ENCODE results near the gene KLHL17.
"Not testable (repeated sequence)": the region's sequence is repeated elsewhere in the genome, so short reads cannot be mapped to it uniquely, and the experiment has no call there.

The KLHL17 gene

DNA sequence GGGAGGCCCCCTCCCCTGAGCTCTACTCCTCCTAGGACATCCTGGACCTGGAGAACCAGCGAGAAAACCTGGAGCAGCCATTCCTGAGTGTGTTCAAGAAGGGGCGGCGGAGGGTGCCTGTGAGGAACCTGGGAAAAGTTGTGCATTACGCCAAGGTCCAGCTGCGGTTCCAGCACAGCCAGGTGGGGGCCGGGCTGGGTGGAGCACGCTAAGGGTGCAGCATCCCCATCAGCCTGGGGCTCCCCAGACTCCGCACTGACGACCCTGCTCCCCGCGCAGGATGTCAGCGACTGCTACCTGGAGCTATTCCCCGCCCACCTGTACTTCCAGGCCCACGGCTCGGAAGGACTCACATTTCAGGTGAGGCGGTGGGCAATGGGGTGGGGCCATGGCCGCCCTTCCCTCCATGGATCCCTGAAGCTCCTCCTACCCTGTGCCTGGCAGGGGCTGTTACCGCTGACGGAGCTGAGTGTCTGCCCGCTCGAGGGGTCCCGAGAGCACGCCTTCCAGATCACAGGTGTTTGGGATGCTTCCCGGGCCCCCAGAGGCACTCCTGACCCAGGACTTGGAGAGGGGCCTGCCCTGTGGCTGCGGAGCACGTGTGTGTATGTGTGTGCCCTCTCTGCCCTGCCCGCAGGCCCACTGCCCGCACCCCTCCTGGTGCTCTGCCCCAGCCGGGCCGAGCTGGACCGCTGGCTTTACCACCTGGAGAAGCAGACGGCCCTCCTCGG is 10.0 kb downstream of the KLHL17 start:
- DNase-seq, result no peak

DNA sequence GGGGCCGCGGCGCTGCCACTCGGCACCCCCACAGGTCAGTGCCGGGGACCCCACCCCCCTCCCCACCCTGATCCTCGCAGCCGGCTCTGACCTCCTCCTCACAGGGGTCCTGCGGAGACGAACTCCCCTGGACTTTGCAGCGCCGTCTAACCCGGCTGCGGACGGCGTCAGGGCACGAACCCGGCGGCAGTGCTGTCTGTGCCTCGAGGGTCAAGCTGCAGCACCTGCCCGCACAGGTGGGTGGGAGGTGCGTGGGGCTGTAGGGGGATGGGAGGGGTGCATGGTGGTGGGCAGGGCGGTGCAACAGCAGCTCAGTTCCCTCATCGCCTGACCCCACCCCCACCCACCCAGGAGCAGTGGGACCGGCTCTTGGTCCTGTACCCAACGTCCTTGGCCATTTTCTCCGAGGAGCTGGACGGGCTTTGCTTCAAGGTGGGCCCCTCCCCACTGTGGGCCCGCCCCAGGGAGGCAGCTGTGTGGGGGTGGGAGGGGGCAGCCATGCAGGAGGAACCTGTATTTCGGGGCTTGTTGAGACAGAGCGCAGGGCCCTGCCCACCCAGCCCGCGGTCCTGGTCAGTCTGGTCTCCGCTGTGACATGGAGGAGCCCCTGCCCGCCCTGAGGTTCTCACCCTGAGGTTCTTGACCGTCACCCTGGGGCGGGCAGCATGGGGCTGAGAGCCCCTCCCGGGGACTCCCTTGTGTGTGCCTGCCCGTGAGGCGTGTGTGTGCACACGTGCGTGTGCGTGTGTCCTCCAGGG is 10.8 kb downstream of the KLHL17 start:
- no peak for DNase-seq

DNA sequence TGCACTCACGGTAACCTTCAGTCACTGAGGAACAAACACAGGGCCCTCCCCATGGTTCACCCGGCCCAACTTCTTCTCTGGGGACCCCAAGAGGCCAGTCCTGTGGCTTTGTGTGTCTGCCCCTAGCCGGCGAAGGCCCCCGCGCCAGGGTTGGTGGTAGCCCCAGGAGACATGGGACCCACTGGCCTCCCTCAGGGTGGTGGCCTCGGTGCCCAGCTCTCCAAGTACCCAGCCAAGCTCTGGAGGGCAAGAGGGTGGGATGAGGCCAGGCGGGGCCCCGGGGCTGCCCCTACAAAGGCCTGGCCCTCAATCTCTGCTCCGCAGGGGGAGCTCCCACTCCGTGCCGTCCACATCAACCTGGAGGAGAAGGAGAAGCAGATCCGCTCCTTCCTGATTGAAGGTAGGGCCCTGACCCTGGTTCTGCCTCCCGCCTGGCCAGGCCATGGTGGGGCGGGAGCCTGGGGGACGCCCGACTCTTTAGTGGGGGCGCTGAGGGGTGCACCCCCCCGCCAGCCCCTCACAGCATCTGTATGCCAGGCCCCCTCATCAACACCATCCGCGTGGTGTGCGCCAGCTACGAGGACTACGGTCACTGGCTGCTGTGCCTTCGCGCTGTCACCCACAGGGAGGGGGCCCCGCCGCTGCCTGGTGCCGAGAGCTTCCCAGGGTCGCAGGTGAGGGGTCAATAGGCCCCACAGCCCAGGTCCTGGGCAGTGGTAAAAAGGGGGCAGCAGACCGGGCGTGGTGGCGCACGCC is 11.5 kb downstream of the KLHL17 start:
- DNase-seq, result no peak

DNA sequence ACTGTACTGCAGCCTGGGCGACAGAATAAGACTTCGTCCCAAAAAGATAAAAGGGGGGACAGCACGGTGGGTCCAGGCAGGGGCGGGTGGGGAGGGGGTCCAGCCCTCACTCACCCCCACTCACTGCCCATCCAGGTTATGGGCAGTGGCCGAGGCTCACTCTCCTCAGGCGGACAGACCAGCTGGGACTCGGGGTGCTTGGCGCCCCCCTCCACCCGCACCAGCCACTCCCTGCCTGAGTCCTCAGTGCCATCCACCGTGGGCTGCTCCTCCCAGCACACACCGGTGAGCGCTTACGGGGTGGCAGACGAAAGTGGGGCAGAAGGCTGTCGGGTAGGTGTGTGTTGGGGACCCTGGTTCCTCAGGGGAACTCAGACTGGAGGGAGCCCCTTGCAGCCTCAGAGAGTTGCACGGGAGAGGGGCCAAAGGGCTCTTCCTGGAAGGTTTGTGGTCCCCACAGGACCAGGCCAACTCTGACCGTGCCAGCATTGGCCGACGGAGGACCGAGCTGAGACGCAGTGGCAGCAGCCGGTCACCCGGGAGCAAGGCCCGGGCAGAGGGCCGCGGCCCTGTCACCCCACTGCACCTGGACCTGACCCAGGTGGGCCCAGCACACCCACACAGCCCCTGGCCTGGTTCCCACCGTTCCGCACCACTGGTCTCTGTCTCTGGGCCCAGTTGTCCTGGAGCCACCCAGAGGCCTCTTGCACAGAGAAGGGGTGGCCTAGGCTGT is 12.5 kb downstream of the KLHL17 start:
- DNase-seq, result no peak

DNA sequence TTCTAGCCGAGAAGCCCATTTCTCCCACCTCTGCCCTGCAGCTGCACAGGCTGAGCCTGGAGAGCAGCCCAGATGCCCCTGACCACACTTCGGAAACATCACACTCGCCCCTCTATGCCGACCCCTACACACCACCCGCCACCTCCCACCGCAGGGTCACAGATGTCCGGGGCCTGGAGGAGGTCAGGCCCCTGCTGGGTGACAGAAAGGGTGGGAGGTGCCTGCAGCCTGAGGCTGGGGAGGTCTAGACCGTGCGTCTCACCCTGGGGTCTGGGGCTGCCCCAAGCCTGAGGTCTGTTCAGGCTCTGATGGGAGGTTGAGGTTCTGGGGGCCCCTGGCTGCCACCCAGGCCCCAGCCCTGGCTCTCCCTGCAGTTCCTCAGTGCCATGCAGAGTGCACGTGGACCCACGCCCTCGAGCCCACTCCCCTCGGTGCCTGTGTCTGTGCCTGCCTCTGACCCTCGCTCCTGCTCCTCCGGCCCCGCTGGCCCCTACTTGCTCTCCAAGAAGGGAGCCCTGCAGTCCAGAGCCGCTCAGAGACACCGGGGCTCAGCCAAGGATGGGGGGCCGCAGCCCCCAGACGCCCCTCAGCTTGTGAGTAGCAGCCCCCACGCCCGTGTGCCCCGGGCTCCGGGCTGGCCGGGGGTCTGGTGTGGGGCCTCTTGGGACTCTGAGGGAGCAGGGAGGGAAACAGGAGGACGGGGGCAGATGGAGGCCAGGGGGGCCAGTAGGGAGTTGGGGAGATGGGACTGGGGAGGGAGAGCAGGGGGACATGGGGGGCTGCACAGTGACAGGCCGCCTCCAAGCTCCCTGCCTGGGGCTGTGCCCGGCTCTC is 13.3 kb downstream of the KLHL17 start:
- DNase-seq, result no peak

DNA sequence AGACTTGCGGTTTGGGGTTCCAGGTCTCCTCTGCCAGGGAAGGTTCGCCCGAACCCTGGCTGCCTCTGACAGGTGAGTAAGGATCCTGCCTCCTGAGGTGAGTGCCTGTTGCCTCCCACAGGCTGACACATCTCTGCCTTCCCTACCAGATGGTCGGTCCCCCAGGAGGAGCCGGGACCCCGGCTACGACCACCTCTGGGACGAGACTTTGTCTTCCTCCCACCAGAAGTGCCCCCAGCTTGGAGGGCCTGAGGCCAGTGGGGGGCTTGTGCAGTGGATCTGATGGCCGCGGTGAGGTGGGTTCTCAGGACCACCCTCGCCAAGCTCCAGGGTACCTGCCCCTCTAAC is 13.9 kb downstream of the KLHL17 start:
- DNase-seq, result no peak

DNA sequence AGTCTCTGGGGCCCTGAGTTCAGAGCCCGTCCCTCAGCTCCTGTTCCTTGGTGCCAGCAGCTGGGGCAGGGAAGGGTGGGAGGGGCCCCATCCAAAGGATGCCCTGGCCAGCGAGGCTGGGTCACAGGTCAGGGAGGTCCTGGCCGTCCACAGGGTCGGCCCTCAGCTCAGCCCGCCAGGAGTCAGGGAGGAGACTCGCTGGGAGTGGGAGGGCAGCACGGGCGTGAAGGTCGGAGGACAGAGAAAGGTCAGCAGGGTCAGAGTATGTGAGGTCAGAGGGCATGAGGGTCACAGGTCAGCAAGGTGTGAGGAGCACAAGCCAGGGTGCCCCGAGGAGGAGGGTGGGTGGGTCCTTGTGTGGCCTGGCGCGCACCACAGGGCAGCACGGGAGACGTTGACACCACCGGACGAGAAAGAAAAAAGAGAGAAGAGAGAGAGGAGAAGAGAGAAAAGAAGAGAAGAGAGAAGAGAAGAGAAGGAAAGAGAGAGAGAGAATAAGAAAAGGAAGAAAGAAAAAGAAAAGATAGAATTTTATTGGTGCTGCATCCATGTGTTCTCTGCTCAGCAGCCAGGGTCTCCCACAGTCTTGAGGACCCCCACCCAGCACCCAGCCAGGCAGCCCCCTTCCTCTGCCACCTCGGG is 14.4 kb downstream of the KLHL17 start:
- DNase-seq, result no peak

DNA sequence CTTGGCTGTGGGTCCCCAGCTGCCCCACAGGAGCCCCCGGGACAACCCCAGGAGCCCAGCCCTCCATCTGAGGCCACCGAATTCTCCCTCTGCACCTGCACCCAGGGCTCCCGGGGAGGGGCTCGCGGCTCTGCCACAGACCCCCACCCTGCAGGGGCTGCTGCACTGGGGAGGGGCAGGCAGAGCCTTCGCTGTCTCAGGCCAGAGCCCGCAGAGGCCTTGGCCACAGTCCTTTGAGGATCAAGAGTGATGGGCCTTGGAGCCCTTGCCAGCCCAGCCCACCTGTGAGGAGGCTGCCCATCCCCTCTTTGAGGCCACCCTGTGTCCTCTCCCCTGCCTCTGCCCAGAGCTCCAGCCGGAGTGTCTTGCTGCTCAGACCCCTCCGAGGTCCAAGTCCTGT is 15.0 kb downstream of the KLHL17 start:
- no peak for DNase-seq

DNA sequence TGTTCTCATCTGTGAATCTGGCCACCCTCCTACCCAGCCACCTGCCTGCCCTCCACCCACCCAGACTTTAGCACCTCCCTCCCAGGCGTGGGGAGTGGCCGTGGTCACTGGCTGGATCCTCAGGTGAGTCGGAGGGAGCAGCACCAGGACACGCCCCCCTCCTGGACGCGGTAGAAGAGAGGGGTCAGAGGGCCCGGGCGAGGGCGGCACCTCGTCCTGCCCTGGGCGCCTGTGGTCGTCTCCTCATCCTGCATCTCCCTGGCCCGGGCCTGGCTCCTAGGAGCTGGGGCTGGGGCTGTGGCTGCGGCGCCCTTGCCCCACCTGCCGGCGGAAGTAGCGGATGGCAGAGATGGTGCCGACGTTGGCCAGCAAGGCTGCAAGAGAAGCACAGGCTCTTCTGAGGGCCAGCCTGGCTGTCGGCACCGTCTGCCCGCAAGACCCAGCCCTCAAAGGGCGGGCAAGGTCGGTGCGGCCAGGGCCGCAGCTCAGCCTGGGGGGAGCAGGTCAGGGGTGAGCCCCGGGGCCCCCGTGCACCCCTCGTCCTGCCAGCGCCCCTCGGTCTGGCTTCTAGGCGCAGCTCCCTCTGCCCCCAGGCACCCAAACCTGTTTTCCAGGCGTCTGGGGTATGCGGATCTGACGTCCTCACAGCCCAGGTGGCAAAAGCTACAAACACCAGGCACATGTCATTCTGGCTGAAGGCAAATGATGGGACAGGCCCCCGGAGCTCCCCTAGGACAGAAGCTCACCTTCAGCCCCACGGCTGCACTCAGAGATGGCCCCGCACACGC is 15.7 kb downstream of the KLHL17 start:
- DNase-seq, result no peak

DNA sequence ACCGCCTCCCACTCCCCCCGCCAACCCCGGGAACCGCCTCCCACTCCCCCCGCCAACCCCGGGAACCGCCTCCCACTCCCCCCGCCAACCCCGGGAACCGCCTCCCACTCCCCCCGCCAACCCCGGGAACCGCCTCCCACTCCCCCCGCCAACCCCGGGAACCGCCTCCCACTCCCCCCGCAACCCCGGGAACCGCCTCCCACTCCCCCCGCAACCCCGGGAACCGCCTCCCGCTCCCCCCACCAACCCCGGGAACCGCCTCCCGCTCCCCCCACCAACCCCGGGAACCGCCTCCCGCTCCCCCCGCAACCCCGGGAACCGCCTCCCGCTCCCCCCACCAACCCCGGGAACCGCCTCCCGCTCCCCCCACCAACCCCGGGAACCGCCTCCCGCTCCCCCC is 16.4 kb downstream of the KLHL17 start:
- DNase-seq, result not testable (repeated sequence)

DNA sequence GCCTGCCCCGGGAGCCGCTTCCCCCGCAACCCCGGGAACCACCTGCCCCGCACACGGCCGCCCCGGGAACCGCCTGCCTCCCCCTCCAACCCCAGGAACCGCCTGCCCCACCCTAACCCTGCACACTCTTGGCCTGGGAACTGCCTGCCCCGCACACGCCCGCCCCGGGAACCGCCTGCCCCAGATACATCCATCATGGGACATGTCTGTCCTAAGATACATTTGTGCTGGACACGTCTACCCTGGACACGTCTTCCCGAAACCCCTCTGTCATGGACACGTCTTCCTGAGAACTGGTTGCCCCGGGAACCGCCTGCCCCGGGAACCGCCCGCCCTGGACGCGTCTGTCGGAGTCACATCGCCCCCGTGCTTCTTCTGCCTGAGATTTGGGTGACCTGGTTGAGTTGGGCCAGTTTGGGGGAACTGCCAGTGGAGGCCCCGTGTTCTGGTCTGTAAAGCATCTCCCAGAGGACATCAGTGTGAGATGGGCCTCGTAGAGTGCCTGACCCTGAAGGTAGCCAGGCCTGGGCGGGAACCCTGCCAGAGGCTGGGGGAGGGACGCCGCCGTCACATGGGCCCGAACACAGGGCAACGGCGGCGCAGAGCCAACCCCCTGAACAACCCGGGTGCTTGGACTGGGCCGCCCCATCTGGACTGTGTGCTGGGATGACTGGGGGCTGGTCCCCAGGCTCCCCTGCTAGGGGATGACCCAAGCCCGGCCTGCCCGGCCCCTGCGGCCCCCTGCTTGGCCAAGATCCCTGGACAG is 17.9 kb downstream of the KLHL17 start:
- DNase-seq, result no peak

DNA sequence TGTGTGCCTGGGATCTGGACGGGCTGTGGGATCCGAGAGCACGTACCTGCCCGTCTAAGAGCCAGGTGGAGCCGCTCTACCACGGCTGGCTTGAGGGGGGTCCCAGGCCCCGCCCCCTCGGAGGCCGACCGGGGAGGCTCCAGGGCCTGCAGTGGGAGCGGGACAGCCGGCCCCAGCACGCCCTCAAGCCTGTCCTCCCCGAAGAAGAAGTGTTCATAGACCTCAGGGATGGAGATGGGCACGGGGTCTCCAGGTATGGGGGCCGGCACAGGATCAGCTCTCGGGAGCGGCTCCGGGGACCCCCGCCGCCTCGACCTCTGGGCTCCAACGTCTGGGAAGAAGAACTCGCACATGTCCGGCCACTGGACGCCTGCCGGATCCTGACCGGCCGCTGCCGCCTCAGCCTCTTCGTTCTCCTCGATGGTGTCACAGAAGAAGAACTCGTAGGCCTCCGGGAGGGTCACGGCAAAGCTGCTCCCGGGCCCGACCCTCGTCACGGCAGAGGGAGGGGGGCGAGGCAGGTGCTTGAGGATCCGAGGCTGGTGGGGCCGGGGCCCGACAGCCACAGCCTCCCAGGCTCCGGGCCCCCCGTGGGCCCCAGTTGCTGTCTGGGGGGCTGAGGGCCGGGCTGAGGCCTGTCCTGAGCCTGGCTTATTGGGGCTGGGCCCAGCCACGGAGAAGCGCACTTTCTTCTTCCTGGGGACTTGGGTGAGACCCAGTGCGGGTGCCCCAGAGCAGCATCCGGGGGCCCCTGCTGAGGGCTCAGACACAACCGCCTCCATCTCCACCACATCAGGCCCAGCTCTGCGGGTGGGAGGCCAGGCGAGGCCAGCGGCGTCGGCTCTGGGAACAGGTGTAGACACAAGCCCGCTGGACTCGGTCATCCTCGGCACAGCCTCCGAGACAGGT is 18.7 kb downstream of the KLHL17 start:
- no peak for DNase-seq

DNA sequence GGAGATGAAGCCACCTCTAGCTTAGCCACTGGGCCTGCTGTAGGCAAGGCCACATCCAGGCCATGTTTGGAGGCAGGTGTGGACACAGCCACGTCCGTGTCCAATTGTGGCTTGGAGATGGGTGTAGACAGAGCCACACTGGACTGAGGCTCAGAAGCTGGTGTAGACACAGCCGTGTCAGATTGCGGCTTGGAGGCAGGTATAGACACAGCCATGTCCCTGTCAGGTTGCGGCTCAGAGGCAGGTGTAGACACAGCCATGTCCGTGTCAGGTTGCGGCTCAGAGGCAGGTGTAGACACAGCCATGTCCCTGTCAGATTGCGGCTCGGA is 19.3 kb downstream of the KLHL17 start:
- no peak for DNase-seq

DNA sequence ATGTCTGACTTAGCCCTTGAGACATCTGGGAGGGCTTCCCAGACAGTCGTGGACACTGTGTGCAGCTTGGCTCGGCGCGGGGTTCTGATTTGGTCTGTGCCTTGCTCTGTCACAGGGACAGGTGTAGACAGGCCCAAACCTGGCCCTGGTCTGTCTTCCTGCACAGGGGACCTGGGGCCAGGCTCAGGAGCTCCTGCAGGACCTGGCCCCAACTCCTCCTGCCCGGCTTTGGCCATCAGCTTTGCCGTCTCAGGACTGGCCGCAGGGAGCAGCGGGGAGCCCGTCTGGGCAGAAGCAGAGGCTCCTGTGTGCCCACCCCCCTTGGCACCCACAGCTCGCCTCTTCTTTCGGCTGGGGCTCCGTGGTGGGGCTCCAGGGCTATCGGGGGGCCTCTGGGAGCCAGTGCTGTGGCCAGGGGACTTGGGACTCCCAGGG is 19.8 kb downstream of the KLHL17 start:
- DNase-seq, result no peak

DNA sequence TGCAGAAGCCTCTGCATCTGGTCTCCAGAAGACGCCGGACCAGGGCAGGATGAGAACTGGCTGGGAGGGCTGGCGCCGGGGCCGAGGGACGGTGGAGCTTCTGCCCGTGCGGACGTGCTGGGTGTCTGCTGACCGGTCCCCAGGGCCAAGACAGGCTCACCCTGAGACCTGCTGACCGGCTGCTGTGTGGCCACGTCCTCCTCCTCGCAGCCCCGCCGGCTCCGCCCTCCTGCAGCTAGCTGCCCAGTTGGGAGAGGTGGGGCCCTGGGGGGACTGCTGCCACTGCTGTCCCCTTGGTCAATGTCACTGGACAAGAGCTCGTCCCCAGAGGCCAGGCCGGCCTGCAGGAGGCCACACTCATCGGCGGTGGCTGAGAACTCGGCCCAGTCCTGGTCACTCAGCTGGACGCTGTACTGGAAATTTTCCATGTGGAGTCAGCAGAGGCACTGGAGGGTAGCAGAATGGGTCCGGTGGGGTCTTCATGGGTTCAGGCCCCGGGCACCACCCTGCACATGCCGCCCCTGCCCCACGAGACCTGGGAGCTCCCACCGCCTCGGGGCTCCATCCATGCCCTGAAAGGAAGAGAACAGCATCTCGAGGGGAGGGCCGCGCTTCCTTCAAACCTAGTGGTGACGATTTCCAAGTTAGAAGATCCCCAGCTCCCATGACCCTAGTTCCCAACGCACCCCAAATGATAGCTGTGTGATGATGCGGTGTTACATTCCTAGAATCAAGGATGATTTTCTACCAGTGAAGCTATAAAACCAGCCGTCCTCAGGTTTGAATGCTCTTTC is 20.4 kb downstream of the KLHL17 start:
- DNase-seq, result no peak

DNA sequence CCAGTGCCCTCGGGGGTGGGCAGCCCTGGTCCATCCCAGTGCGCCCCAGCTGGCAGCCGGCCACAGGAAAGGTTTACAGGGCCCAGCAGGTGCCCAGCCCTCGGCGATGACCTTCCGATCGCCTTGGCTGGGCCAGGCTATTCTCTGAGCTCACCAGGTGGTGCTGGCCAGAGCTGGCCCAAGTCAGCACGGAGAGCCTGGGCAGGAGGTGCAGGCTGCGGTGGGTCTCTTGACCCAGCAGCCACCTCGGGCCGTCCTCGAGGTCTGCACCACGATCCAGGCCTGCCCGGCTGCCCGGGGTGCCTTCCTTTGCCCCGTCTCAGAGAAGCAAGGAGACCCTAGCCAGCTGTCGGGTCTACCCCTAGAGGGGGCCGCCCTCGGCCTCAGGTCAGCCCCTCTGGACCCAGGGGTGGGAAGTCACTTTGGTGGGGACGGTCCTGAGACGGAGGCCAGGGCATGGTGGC is 21.1 kb downstream of the KLHL17 start:
- DNase-seq, result no peak

DNA sequence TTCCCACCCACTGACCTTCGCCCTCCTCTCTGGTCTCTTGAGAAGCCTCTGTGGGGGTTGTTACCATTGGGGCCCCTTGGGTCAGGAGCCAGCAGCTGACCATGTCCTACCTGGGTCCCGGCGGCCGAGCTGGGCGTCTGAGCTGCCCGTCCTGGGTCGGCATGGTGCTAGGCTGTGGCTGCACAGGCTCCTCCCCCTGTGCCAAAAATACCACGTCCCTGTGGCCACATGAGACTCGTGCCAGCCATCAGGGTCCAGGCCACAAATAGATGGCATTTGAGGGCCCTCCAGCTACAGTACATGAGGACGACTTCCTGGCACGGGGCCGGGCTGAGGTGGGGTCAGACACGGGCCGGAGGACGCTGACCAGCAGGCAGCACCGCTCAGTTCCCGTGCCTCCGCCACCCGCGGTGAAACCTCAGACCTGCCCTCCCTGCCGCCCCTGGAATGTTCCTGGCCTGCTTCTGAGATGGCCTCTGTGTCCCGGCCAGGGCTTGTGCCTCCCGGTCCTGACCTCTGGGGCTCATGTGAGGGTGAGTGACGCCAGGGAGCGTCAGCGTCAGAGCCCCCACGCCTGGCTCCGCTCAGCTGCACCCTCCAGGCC is 21.7 kb downstream of the KLHL17 start, which contains the start of gene PERM1:
PERM1 (minus strand) TSS at position 139 of the 604 bp plus-strand sequence. CDS start 1,064 bp downstream, outside the sequence.
- no peak for DNase-seq
